ENCODE results near the gene EML1.
A peak's percentile ranks its signal among the peaks of the same experiment; 100 is the strongest.
"Not testable (repeated sequence)": the region's sequence is repeated elsewhere in the genome, so short reads cannot be mapped to it uniquely, and the experiment has no call there.

The EML1 gene

GRCh38 chr14:99944241-99944651 is 151.0 kb downstream of the EML1 start:
- Mint-ChIP-seq H3K27me3 (peaks cover 16% of the 10 kb centered on the region), H3K27ac (ENCODE audit: low read depth) (no peak overlapping the region), H3K36me3 (ENCODE audit: insufficient read depth) (peaks cover 2% of the 10 kb centered on the region), H3K4me1 (peaks cover 8% of the 10 kb centered on the region), H3K9me3 (no peaks in the 10 kb centered on the region), H3K4me3 (no peak overlapping the region)
- no peak for ATAC-seq (replicated peaks; ENCODE audit: extremely low read depth, poor library complexity, severe bottlenecking)
- no peak for DNase-seq (ENCODE audit: low spot score in 2 of 2)

- peaks cover 2% of the 10 kb centered on the region for H3K36me3 Mint-ChIP-seq (ENCODE audit: insufficient read depth)
- ATAC-seq (replicated peaks; ENCODE audit: extremely low read depth, poor library complexity, severe bottlenecking), result peak; percentile 72
- no peak overlapping the region for H3K27ac Mint-ChIP-seq (ENCODE audit: low read depth)
- no peaks in the 10 kb centered on the region for H3K9me3 Mint-ChIP-seq
- H3K27me3 Mint-ChIP-seq, result peaks cover 16% of the 10 kb centered on the region
- no peak for DNase-seq (ENCODE audit: low spot score in 2 of 2)
- peak overlapping the region; percentile 58 for H3K4me3 Mint-ChIP-seq
- H3K4me1 Mint-ChIP-seq, result peaks cover 8% of the 10 kb centered on the region
Observed at GRCh38 chr14:99945732-99946651, 152.8 kb downstream of the EML1 start.

GRCh38 chr14:99946652-99947489 is 153.7 kb downstream of the EML1 start:
- Mint-ChIP-seq H3K4me1 (peaks cover 8% of the 10 kb centered on the region), H3K36me3 (ENCODE audit: insufficient read depth) (peaks cover 2% of the 10 kb centered on the region), H3K4me3 (peak overlapping the region; percentile 58), H3K9me3 (no peaks in the 10 kb centered on the region), H3K27ac (ENCODE audit: low read depth) (no peak overlapping the region), H3K27me3 (peaks cover 16% of the 10 kb centered on the region)
- ATAC-seq (replicated peaks; ENCODE audit: extremely low read depth, poor library complexity, severe bottlenecking) (peak; percentile 71), DNase-seq (ENCODE audit: low spot score in 2 of 2) (peak; percentile 32 to 49)

GRCh38 chr14:99947695-99948094 is 154.5 kb downstream of the EML1 start:
- DNase-seq (ENCODE audit: low spot score in 2 of 2) (no peak), ATAC-seq (replicated peaks; ENCODE audit: extremely low read depth, poor library complexity, severe bottlenecking) (no peak)
- Mint-ChIP-seq H3K4me1 (peaks cover 8% of the 10 kb centered on the region), H3K9me3 (no peaks in the 10 kb centered on the region), H3K27me3 (peaks cover 16% of the 10 kb centered on the region), H3K36me3 (ENCODE audit: insufficient read depth) (peaks cover 2% of the 10 kb centered on the region), H3K4me3 (no peak overlapping the region), H3K27ac (ENCODE audit: low read depth) (no peak overlapping the region)

GRCh38 chr14:99949011-99949732 is 156.0 kb downstream of the EML1 start:
- not testable (repeated sequence) for H3K27me3 Mint-ChIP-seq; H3K4me3 Mint-ChIP-seq; H3K27ac Mint-ChIP-seq (ENCODE audit: low read depth); H3K9me3 Mint-ChIP-seq; H3K36me3 Mint-ChIP-seq (ENCODE audit: insufficient read depth); DNase-seq (ENCODE audit: low spot score in 2 of 2); ATAC-seq (replicated peaks; ENCODE audit: extremely low read depth, poor library complexity, severe bottlenecking); H3K4me1 Mint-ChIP-seq

- H3K9me3 Mint-ChIP-seq, result no peaks in the 10 kb centered on the region
- ATAC-seq (replicated peaks; ENCODE audit: extremely low read depth, poor library complexity, severe bottlenecking), result no peak
- H3K27ac Mint-ChIP-seq (ENCODE audit: low read depth), result no peak overlapping the region
- no peaks in the 10 kb centered on the region for H3K27me3 Mint-ChIP-seq
- peaks cover 8% of the 10 kb centered on the region for H3K4me1 Mint-ChIP-seq
- no peak for DNase-seq (ENCODE audit: low spot score in 2 of 2)
- H3K4me3 Mint-ChIP-seq, result no peak overlapping the region
- H3K36me3 Mint-ChIP-seq (ENCODE audit: insufficient read depth), result peaks cover 2% of the 10 kb centered on the region
Observed at GRCh38 chr14:99950181-99950580, 157.0 kb downstream of the EML1 start.

- Mint-ChIP-seq H3K4me1 (peaks cover 8% of the 10 kb centered on the region), H3K27ac (ENCODE audit: low read depth) (no peak overlapping the region), H3K36me3 (ENCODE audit: insufficient read depth) (no peaks in the 10 kb centered on the region), H3K4me3 (no peak overlapping the region), H3K27me3 (no peaks in the 10 kb centered on the region), H3K9me3 (no peaks in the 10 kb centered on the region)
- DNase-seq (ENCODE audit: low spot score in 2 of 2) (no peak), ATAC-seq (replicated peaks; ENCODE audit: extremely low read depth, poor library complexity, severe bottlenecking) (no peak)
Observed at GRCh38 chr14:99951085-99951484, 157.9 kb downstream of the EML1 start.

GRCh38 chr14:99952039-99952438 is 158.8 kb downstream of the EML1 start:
- H3K27ac Mint-ChIP-seq (ENCODE audit: low read depth), result no peak overlapping the region
- H3K36me3 Mint-ChIP-seq (ENCODE audit: insufficient read depth), result no peaks in the 10 kb centered on the region
- ATAC-seq (replicated peaks; ENCODE audit: extremely low read depth, poor library complexity, severe bottlenecking), result peak; percentile 3
- DNase-seq (ENCODE audit: low spot score in 2 of 2), result no peak
- no peak overlapping the region for H3K4me3 Mint-ChIP-seq
- no peaks in the 10 kb centered on the region for H3K9me3 Mint-ChIP-seq
- H3K4me1 Mint-ChIP-seq, result peaks cover under 1% of the 10 kb centered on the region
- H3K27me3 Mint-ChIP-seq, result no peaks in the 10 kb centered on the region

GRCh38 chr14:99952453-99952852 is 159.2 kb downstream of the EML1 start:
- no peaks in the 10 kb centered on the region for H3K4me1 Mint-ChIP-seq
- H3K4me3 Mint-ChIP-seq, result peak overlapping the region; percentile 31
- no peak for ATAC-seq (replicated peaks; ENCODE audit: extremely low read depth, poor library complexity, severe bottlenecking)
- no peaks in the 10 kb centered on the region for H3K9me3 Mint-ChIP-seq
- no peak for DNase-seq (ENCODE audit: low spot score in 2 of 2)
- peak overlapping the region; percentile 77 for H3K27ac Mint-ChIP-seq (ENCODE audit: low read depth)
- H3K36me3 Mint-ChIP-seq (ENCODE audit: insufficient read depth), result no peaks in the 10 kb centered on the region
- H3K27me3 Mint-ChIP-seq, result no peaks in the 10 kb centered on the region

GRCh38 chr14:99955826-99956455 is 162.7 kb downstream of the EML1 start:
- Mint-ChIP-seq H3K27ac (ENCODE audit: low read depth) (no peak overlapping the region), H3K4me1 (no peaks in the 10 kb centered on the region), H3K27me3 (peaks cover 29% of the 10 kb centered on the region), H3K36me3 (ENCODE audit: insufficient read depth) (no peaks in the 10 kb centered on the region), H3K9me3 (no peaks in the 10 kb centered on the region), H3K4me3 (no peak overlapping the region)
- no peak for DNase-seq (ENCODE audit: low spot score in 2 of 2)
- ATAC-seq (replicated peaks; ENCODE audit: extremely low read depth, poor library complexity, severe bottlenecking), result no peak

GRCh38 chr14:99958380-99958779 is 165.2 kb downstream of the EML1 start:
- Mint-ChIP-seq H3K27ac (ENCODE audit: low read depth) (no peak overlapping the region), H3K4me3 (no peak overlapping the region), H3K27me3 (peaks cover 51% of the 10 kb centered on the region), H3K9me3 (no peaks in the 10 kb centered on the region), H3K36me3 (ENCODE audit: insufficient read depth) (no peaks in the 10 kb centered on the region), H3K4me1 (no peaks in the 10 kb centered on the region)
- ATAC-seq (replicated peaks; ENCODE audit: extremely low read depth, poor library complexity, severe bottlenecking), result no peak
- no peak for DNase-seq (ENCODE audit: low spot score in 2 of 2)

All from central memory CD8-positive, alpha-beta T cell (primary cell).